Neural crest cell (in vitro differentiated cells): ENCODE results near the gene SH2D4B. TPM values are rescaled to one million over a fixed set of nuclear protein-coding genes. Genes with fewer than 3 reads are reported as not detected.

Source experiments
- DNase-seq: peaks from one replicate; pipeline ENCODE4 v3.0.0; 2021; ENCODE audit warnings: low read depth, mixed read lengths, low spot score
- H3K27ac Mint-ChIP-seq: one replicate; pipeline ENCODE4 v1.8.0; 2021; ENCODE audit warnings: mild to moderate bottlenecking, mixed read lengths; ENCODE audit not compliant: unreplicated experiment
- H3K27me3 Mint-ChIP-seq: 2 replicates; pipeline ENCODE4 v1.8.0; 2021; ENCODE audit warnings: low read depth, mild to moderate bottlenecking, mixed read lengths
- H3K36me3 Mint-ChIP-seq: 2 replicates; pipeline ENCODE4 v1.8.0; 2021; ENCODE audit warnings: low read depth, mild to moderate bottlenecking, mixed read lengths
- H3K4me1 Mint-ChIP-seq: 2 replicates; pipeline ENCODE4 v1.8.0; 2021; ENCODE audit warnings: mixed read lengths
- H3K4me3 Mint-ChIP-seq: one replicate; pipeline ENCODE4 v1.8.0; 2021; ENCODE audit warnings: mild to moderate bottlenecking, mixed read lengths
- H3K9me3 Mint-ChIP-seq: 2 replicates; pipeline ENCODE4 v1.8.0; 2021; ENCODE audit warnings: mixed read lengths
- total RNA-seq: library from RNA; stranded (reverse); gene quantifications from 2 replicates; pipeline ENCODE4 v1.2.1, GENCODE V29; 2021
- TF ChIP-seq, protein P1 (sequence below): fragments of 200-600 bp; sonication (generic); conservative IDR thresholded peaks from 2 replicates; pipeline ENCODE4 v1.5.0; 2021; ENCODE audit warnings: antibody characterized with exemption, mild to moderate bottlenecking

The SH2D4B gene
- total RNA-seq, 1 donor from 2014 or later: 0.09 TPM

DNA sequence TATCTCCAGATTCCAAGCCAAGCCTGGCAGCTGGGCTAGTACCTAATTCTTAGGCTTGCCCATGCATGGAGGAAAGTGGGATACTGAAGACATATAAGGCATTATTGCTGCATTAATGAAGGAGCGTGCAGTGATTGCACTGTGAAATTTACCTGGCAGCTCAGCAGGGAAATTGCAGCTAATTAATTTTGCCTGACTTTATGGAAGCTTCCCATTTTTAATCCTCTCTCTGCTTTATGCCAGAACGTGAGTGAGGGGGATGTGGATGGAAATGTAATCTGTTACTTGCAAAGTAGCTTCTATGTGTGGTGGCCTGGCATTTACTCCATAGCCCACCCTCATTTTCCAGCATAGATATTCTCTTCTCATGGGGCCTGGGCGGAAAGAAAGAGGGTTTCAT lies 134.9 kb downstream of the SH2D4B start:
- TF ChIP-seq, protein P1, sequence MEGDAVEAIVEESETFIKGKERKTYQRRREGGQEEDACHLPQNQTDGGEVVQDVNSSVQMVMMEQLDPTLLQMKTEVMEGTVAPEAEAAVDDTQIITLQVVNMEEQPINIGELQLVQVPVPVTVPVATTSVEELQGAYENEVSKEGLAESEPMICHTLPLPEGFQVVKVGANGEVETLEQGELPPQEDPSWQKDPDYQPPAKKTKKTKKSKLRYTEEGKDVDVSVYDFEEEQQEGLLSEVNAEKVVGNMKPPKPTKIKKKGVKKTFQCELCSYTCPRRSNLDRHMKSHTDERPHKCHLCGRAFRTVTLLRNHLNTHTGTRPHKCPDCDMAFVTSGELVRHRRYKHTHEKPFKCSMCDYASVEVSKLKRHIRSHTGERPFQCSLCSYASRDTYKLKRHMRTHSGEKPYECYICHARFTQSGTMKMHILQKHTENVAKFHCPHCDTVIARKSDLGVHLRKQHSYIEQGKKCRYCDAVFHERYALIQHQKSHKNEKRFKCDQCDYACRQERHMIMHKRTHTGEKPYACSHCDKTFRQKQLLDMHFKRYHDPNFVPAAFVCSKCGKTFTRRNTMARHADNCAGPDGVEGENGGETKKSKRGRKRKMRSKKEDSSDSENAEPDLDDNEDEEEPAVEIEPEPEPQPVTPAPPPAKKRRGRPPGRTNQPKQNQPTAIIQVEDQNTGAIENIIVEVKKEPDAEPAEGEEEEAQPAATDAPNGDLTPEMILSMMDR: no peak
- Mint-ChIP-seq H3K9me3 (peaks cover 6% of the 10 kb centered on the region), H3K4me3 (no peak overlapping the region), H3K36me3 (peaks cover 5% of the 10 kb centered on the region), H3K4me1 (no peaks in the 10 kb centered on the region), H3K27me3 (peaks cover 6% of the 10 kb centered on the region), H3K27ac (no peak overlapping the region)
- no peak for DNase-seq

DNA sequence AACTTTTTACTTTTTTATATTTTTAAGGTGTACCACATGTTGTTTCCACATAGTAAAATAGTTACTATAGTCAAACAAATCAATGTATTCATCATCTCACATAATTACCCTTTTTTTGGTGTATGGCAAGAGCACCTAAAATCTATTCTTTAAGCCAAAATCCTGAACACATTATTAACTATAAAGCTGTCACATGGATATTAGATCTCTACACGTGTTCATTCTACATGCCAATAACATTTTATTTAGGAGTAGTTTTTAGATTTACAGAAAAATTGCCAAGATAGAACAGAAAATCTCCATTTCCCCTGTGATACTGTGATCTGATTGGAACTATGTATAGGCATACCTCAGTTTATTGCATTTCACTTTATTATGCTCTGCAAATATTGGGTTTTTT lies 137.1 kb downstream of the SH2D4B start:
- H3K27ac Mint-ChIP-seq: no peak overlapping the region
- H3K4me1 Mint-ChIP-seq: no peaks in the 10 kb centered on the region
- DNase-seq: no peak
- no peak overlapping the region for H3K4me3 Mint-ChIP-seq
- H3K27me3 Mint-ChIP-seq: peaks cover 3% of the 10 kb centered on the region
- H3K36me3 Mint-ChIP-seq: peaks cover 5% of the 10 kb centered on the region
- peaks cover 6% of the 10 kb centered on the region for H3K9me3 Mint-ChIP-seq
- TF ChIP-seq, protein P1: no peak

DNA sequence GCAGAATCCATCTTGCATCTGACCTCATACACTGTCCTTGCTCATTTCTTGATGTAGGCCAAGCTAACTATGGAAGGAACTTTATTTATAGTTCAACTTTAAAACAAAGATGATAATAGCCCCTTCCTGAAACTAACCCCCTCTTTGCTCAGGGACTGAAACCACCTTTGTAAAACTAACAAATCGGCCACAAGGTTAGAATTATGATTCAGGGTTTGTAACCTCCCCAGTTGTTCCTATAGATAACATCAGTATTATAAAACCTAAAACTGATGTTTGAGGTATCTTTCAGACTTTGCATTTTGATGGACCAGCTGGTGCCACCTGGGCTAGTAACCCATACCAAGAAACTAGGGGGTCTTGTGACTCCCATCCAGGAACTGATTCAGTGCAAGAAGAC lies 143.4 kb downstream of the SH2D4B start:
- DNase-seq: no peak
- Mint-ChIP-seq H3K36me3 (no peaks in the 10 kb centered on the region), H3K27me3 (peaks cover 32% of the 10 kb centered on the region), H3K4me1 (peaks cover 7% of the 10 kb centered on the region), H3K4me3 (no peak overlapping the region), H3K27ac (no peak overlapping the region), H3K9me3 (peaks cover 3% of the 10 kb centered on the region)
- TF ChIP-seq, protein P1: no peak

DNA sequence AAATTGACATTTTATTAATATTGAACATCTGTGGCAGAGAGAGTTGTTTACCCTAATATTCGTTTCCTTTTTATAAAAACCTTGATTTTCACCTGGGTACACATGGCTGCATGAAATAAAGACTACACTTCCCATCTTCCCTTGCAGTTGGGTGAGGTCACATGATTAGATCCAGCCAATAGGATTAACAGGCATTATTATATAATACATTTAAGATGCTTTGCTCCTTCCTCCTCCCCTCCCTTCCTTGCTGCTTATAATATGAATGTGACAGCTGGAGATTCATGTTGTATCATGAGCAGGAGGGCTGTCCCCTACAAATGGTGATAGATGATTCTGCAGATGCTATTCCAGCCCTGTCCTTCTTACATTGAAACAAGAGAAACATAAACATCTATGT lies 146.6 kb downstream of the SH2D4B start:
- H3K9me3 Mint-ChIP-seq: no peaks in the 10 kb centered on the region
- no peak overlapping the region for H3K4me3 Mint-ChIP-seq
- DNase-seq: no peak
- H3K36me3 Mint-ChIP-seq: no peaks in the 10 kb centered on the region
- H3K27ac Mint-ChIP-seq: no peak overlapping the region
- TF ChIP-seq, protein P1: no peak
- peaks cover 41% of the 10 kb centered on the region for H3K27me3 Mint-ChIP-seq
- H3K4me1 Mint-ChIP-seq: peaks cover 19% of the 10 kb centered on the region

DNA sequence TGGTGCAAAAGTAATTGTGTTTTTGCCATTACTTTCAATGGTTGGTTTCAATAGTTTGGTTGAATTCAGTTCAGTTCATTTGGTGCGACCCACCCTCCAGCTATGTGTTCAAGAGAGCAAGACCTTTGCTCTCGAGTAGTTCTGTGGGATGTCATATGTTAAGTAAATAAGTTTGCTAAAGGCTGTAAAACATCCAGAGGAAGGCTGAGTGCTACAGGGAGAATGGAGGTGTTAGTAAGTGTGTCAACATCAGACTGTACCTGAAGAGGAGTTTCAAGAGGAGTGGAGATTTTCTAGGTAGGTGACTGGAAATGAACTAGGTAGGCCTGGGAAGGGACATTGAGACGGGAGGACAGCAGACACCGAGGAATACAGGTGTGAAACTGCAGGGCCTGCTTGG lies 147.7 kb downstream of the SH2D4B start:
- H3K27me3 Mint-ChIP-seq: peaks cover 52% of the 10 kb centered on the region

More for the DNA sequence above, 147.7 kb downstream of the SH2D4B start:
- H3K36me3 Mint-ChIP-seq: no peaks in the 10 kb centered on the region
- H3K27ac Mint-ChIP-seq: no peak overlapping the region
- H3K4me1 Mint-ChIP-seq: peaks cover 19% of the 10 kb centered on the region
- TF ChIP-seq, protein P1: no peak
- no peaks in the 10 kb centered on the region for H3K9me3 Mint-ChIP-seq
- H3K4me3 Mint-ChIP-seq: no peak overlapping the region
- no peak for DNase-seq
